GM21825 (cell line): ENCODE results near the gene DENND1A.

Experiments used
- ATAC-seq: cut with Tn5 transposase; IDR thresholded peaks from one replicate; pipeline ENCODE4 v1.9.1; 2021; ENCODE audit warnings: mild to moderate bottlenecking, moderate library complexity; ENCODE audit not compliant: unreplicated experiment

The DENND1A gene

GRCh38 chr9:123421801-123422455 is 508.0 kb downstream of the DENND1A start:
- ATAC-seq, result no peak

- no peak for ATAC-seq
These were observed 508.7 kb downstream of the DENND1A start for GRCh38 chr9:123421186-123421585.

GRCh38 chr9:123420592-123421111 is 509.3 kb downstream of the DENND1A start:
- no peak for ATAC-seq

- no peak for ATAC-seq
These were observed 510.0 kb downstream of the DENND1A start for GRCh38 chr9:123419721-123420591.

- ATAC-seq, result no peak
These were observed 510.8 kb downstream of the DENND1A start for GRCh38 chr9:123419091-123419490.

GRCh38 chr9:123418506-123418905 is 511.4 kb downstream of the DENND1A start:
- no peak for ATAC-seq

- ATAC-seq, result no peak
These were observed 511.9 kb downstream of the DENND1A start for GRCh38 chr9:123418052-123418430.

GRCh38 chr9:123417289-123418051 is 512.5 kb downstream of the DENND1A start:
- ATAC-seq, result no peak

- no peak for ATAC-seq
These were observed 513.8 kb downstream of the DENND1A start for GRCh38 chr9:123416176-123416575.

- no peak for ATAC-seq
These were observed 514.7 kb downstream of the DENND1A start for GRCh38 chr9:123414936-123415930.

- no peak for ATAC-seq
These were observed 515.7 kb downstream of the DENND1A start for GRCh38 chr9:123414204-123414603.

GRCh38 chr9:123412171-123412820 is 517.6 kb downstream of the DENND1A start:
- no peak for ATAC-seq

- no peak for ATAC-seq
These were observed 518.3 kb downstream of the DENND1A start for GRCh38 chr9:123411636-123412035.

GRCh38 chr9:123411191-123411590 is 518.7 kb downstream of the DENND1A start:
- no peak for ATAC-seq

- no peak for ATAC-seq
These were observed 519.5 kb downstream of the DENND1A start for GRCh38 chr9:123410281-123410910.

GRCh38 chr9:123408313-123409262 is 521.3 kb downstream of the DENND1A start:
- no peak for ATAC-seq

- no peak for ATAC-seq
These were observed 522.6 kb downstream of the DENND1A start for GRCh38 chr9:123407217-123407851.
